Islet precursor cell (in vitro differentiated cells): Measurements from ENCODE around the gene HNRNPA0.

Experiments used
- DNase-seq: peaks from one replicate; pipeline ENCODE4 v3.0.0-alpha.2; 2018

Gene HNRNPA0

DNA sequence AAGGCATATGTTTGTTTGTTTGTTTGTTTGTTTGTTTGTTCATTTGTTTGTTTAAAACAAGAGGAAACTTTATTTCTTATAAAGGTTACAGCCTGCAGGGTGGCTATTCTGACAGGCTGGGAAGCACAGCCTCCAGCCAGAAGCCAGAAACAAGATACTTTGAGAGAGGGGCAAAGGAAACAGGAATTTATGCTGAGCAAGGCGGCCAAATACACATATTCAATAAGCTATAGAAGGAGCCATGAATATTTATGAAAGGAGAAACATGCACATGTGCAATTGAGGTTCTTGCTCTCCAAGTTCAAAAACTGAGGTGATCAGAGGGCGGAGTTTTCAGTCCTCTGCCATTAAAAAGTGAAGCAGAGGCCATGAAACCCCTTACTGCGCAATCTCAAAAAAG lies 37.8 kb downstream of the HNRNPA0 start:
- DNase-seq = no peak

DNA sequence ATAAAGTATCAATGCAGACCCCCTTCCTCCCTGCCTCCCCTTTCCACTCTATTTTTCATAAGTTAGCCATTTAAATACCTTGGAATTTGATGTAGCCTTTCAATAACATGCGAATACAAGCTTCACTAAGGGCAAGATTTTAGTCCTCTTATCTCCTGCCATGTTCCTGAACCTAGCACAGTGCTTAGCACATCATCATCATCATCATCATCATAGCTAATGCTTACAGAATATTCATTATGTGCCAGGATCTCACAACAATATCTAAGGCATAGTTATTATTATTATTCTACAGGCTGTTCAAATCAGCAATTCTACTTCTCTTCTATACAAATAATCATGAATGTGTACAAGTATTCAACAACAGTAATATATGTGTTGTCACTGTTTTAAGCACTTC lies 38.7 kb downstream of the HNRNPA0 start:
- DNase-seq = no peak

GRCh38 chr5:137714946-137715345 lies 39.2 kb downstream of the HNRNPA0 start:
- no peak for DNase-seq

DNA sequence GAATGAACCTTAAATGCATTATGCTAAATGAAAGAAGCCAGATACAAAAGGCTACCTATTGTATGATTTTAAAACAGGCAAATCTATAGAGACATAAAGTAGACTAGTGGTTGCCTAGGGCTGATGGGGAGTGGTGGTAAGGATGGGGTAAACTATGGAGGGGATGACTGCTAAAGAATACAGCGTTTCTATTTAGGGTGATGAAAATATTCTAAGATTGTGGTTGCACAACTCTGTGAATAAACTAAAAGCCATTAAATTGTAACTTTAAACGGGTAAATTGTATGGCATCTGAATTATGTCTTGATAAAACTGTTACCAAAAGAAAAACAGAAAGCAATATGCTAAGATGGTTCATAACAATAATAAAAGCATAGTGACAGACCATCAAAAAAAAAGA lies 39.7 kb downstream of the HNRNPA0 start:
- DNase-seq = no peak

DNA sequence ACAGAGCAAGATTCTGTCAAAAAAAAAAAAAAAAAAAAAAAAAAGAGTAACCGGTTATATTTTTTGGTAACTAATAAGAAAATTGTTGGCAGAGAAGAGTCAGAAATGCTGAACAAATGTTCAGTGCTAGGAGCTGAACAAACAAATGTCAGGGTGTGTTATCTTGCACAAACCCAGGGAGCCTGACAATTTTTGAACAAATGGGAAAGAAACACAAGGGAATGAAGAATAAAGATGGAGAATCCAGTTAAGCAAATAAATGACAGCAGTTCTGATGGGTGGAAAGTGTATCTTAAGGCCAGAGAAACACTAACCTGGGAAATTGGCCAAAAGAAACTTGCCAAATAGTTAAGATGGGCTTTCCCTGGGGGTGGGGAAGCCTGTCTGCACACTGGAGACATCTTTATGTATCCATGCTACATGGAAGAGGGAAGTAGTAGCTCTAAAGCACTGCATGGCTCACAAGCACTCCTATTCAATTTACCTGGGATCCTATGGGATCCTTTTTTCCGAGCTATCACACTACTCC lies 42.0 kb downstream of the HNRNPA0 start:
- no peak for DNase-seq

- no peak for DNase-seq
Observed at GRCh38 chr5:137710086-137710485, 44.1 kb downstream of the HNRNPA0 start.

DNA sequence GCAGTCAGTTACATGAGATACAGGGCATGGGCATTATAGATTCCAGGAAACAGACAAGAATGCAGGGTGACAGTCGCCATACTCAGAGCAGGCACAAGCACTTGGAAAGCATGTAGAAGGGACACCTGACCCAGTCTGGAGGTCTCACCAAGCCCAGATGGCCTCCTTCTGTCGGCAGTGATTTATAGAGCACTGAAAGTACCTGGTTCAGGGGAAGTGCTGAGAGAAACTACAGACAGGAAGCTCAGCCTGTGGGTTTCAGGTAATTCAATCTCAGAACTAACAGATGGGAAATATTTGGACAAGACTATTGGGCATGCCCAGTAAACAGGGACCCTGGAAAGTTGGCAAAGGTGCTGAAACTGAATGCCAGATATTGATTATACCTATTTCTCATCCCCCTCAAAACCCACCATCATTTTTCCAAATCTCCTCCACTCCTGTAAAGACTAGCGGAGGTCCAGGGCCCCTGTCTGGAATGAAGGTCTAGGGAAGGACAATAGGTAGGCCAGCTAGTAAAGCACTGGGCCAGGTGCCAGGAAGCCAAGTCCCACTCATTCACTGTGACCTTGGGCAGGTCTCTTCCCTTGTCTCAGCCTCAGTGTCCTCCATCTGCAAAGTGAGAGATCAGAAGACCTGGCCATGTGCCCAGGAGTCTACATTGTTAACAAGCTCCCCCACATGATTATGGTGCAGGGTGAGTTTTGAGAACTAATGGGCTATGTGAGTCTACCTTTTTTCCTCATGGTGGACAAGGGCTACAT lies 45.2 kb downstream of the HNRNPA0 start:
- no peak for DNase-seq

DNA sequence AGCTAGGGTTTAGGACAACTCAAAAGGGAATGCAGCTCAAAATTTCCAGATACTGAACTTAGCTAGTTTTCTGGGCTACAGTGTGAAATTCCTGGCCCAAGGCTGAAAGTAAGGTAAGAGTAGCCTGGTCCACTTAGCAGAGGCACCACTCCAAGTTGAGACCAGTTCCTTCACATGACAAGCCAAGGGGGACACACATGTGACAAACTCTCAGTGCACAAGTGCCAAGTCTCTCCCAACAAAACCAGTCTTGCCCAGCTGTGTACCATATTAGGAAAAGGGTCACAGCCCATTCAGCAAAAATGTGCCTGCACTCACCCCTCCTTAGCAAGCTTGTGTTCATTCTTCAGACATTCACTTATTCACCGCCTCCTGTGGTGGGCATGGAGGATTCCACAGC lies 46.1 kb downstream of the HNRNPA0 start:
- no peak for DNase-seq

DNA sequence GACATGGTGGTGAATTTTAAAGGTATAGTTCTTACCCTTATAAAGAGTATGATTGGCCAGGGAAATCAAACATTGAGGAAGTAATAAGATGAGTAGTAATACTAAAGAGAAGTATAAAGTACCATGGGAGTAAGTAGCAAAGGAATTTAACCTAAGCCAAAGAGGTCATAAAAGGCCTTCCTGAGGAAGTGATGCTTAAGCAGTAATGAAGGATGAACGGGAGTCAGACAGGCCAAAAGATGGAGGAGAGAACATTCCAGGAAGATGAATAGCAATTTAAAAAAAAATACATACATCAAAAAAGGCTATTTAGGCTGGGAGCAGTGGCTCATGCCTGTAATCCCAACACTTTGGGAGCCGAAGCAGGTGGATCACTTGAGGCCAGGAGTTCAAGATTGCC lies 47.3 kb downstream of the HNRNPA0 start:
- DNase-seq = no peak

DNA sequence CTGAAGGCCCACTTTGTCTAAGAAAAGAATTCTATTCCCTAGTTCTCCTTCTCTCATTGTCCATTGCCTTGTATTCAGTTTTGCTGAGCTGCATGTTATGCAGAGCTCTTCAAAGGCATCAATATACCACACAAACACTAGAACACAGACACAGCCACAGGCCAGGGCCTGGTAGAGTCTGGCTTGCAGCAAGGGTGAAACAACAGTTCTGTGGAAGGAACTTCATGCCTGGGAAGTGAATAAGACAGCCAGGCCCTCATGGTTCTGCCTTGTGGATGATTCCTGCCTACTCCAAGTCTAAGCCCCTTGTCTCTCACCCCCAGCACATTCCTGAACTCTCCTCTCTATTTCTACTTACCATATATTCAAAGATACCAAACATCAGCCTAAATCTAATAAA lies 49.1 kb downstream of the HNRNPA0 start:
- no peak for DNase-seq

GRCh38 chr5:137703565-137703964 lies 50.6 kb downstream of the HNRNPA0 start:
- DNase-seq = no peak

GRCh38 chr5:137700282-137700680 lies 53.9 kb downstream of the HNRNPA0 start:
- no peak for DNase-seq

DNA sequence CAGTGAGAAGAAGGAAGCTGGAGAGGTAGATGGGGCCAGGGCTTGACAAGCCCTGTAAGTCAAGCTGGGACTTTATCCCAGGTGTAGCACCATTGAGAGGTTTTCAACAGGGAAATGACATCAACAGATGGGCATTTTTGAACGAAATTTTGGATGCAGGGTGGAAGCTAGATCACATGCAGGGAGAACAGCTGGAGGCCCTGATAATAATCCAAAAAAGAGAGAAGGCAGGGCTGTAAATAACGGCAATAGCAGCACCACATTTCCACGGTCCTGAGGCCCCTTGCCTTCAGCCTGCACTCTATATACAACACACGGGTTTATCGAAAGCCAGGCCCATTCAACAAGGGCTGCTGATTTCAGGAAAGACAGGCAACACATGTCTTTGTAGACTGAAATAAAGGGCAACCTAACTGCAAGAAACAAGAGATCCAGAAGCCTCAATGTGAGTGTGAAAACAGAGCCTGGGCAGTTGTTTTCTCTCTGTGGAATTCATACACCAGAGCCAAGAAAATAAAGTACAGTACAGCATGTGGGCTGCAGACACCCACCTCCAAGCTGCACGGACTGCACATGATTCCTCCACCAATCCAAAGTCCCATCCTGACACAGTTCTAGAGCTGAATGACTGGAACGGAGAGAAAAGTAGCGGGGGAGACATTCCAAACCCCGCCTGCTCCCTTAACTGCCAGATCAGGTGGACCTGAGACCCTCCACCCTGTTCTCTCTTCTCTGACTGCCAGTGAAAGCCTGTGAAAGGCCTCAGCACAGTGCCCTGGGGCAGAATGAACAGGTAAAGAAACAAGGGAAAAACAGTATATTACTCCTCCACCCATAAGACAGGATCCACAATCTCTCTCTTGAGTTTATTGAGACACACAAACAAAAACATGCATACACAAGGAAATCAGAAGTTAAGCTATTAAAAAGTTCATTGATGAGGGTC lies 54.6 kb downstream of the HNRNPA0 start:
- DNase-seq = peak; percentile 64

GRCh38 chr5:137696481-137696880 lies 57.7 kb downstream of the HNRNPA0 start:
- no peak for DNase-seq

GRCh38 chr5:137695651-137696428 lies 58.3 kb downstream of the HNRNPA0 start:
- DNase-seq = no peak
